H1 (cell line): ENCODE results near the gene CCDC175. TPM values are rescaled to one million over a fixed set of nuclear protein-coding genes. Genes with fewer than 3 reads are reported as not detected.

Source experiments
- CTCF ChIA-PET: fragments of 300-600 bp; sonication (Branson Sonifier 250); formaldehyde crosslinking; loops from one replicate; lab custom pipeline; 2021; ENCODE audit not compliant: partially characterized antibody; lab: Charles Lee
- POLR2A ChIA-PET: fragments of 300-600 bp; sonication (Branson Sonifier 250); formaldehyde crosslinking; loops from one replicate; lab custom pipeline; 2021; ENCODE audit warnings: inconsistent platforms; ENCODE audit not compliant: partially characterized antibody; lab: Charles Lee
- DNase-seq, 2 experiments: peaks; one replicate each; pipeline versions ENCODE4 v3.0.0 to v3.0.0-alpha.2; 2010 to 2022; ENCODE audit warnings: low spot score in 2 of 2, low read depth in 1 of 2, mixed read lengths in 1 of 2
- FAIRE-seq: peaks from 2 replicates; lab custom pipeline; 2011; peaks lifted over from hg19 to GRCh38; lab: Jason Lieb, UNC
- H2AFZ ChIP-seq: 2 replicates; pipeline ENCODE4 v1.8.1; 2012; ENCODE audit warnings: low read length, inconsistent platforms
- H2AK5ac ChIP-seq: 2 replicates; pipeline ENCODE4 v1.6.1; 2013; ENCODE audit warnings: low read depth, low read length
- H2BK120ac ChIP-seq: replicated peaks from 2 replicates; pipeline ENCODE3; 2013; ENCODE audit warnings: low read depth, low read length, inconsistent platforms
- H2BK12ac ChIP-seq: 2 replicates; pipeline ENCODE4 v1.6.1; 2013; ENCODE audit warnings: low read depth, low read length
- H2BK15ac ChIP-seq: 2 replicates; pipeline ENCODE4 v1.6.1; 2013; ENCODE audit warnings: low read length
- H2BK20ac ChIP-seq: 2 replicates; pipeline ENCODE4 v1.6.1; 2013; ENCODE audit warnings: low read length
- H2BK5ac ChIP-seq: 2 replicates; pipeline ENCODE4 v1.6.1; 2013; ENCODE audit warnings: low read depth, low read length
- H3K14ac ChIP-seq: 2 replicates; pipeline ENCODE4 v1.6.1; 2013; ENCODE audit warnings: inconsistent platforms; ENCODE audit not compliant: insufficient read length
- H3K18ac ChIP-seq: 2 replicates; pipeline ENCODE4 v1.6.1; 2013; ENCODE audit warnings: low read length; ENCODE audit errors: extremely low read depth
- H3K23ac ChIP-seq: 2 replicates; pipeline ENCODE4 v1.6.1; 2013; ENCODE audit warnings: inconsistent platforms; ENCODE audit not compliant: insufficient read length
- H3K23me2 ChIP-seq: 2 replicates; pipeline ENCODE4 v1.6.1; 2013; ENCODE audit warnings: low read depth, low read length
- H3K27ac ChIP-seq: 2 replicates; pipeline ENCODE4 v1.6.1; 2011; ENCODE audit warnings: low read depth, low read length, inconsistent platforms
- H3K27me3 ChIP-seq, 4 experiments: replicated peaks in 1 of 4; 1 replicate in 1 of 4; 2 replicates in 3 of 4; pipeline versions ENCODE4 v1.6.1 to v1.8.1; 2011 to 2013; ENCODE audit warnings: low read length in 3 of 4, mild to moderate bottlenecking in 3 of 4, inconsistent platforms in 2 of 4, mixed read lengths in 2 of 4, moderate library complexity in 1 of 4; ENCODE audit not compliant: control insufficient read depth in 3 of 4, insufficient read depth in 3 of 4; ENCODE audit errors: extremely low read depth in 1 of 4
- H3K36me3 ChIP-seq, 4 experiments: 2 replicates each; pipeline versions ENCODE4 v1.6.1 to v1.8.1; 2011 to 2013; ENCODE audit warnings: mild to moderate bottlenecking in 4 of 4, low read length in 3 of 4, moderate library complexity in 2 of 4, control low read depth in 1 of 4, inconsistent platforms in 1 of 4; ENCODE audit not compliant: insufficient read depth in 4 of 4, control insufficient read depth in 2 of 4
- H3K4ac ChIP-seq: replicated peaks from 2 replicates; pipeline ENCODE3; 2013; ENCODE audit warnings: low read length, low read depth, mixed read lengths, inconsistent platforms; ENCODE audit not compliant: insufficient read length
- H3K4me1 ChIP-seq, 4 experiments: replicated peaks in 1 of 4; 1 replicate in 1 of 4; 2 replicates in 3 of 4; pipeline versions ENCODE4 v1.6.1 to v1.8.1; 2011 to 2013; ENCODE audit warnings: low read length in 3 of 4, inconsistent platforms in 2 of 4, mixed read lengths in 1 of 4; ENCODE audit not compliant: insufficient read depth in 4 of 4, control insufficient read depth in 3 of 4
- H3K4me2 ChIP-seq, 2 experiments: 2 replicates each; pipeline versions ENCODE4 v1.6.1 to v1.8.1; 2011 to 2013; ENCODE audit warnings: low read depth in 2 of 2, low read length in 2 of 2, control low read depth in 1 of 2, inconsistent platforms in 1 of 2, mild to moderate bottlenecking in 1 of 2; ENCODE audit not compliant: insufficient read depth in 1 of 2
- H3K4me3 ChIP-seq, 4 experiments: fragments of 200-600, 300-600 bp in 1 of 4; sonication (generic), shearing (Covaris generic), sonication (Bioruptor Twin) in 1 of 4; 2 replicates each; pipeline versions ENCODE4 v1.5.1 to v1.8.1; 2011 to 2016; ENCODE audit warnings: low read length in 4 of 4, low read depth in 3 of 4, control low read depth in 2 of 4, inconsistent platforms in 2 of 4, mild to moderate bottlenecking in 2 of 4, mixed read lengths in 1 of 4, moderate library complexity in 1 of 4; ENCODE audit not compliant: insufficient read depth in 2 of 4; ENCODE audit errors: extremely low read depth in 1 of 4
- H3K56ac ChIP-seq: replicated peaks from 2 replicates; pipeline ENCODE3; 2013; ENCODE audit warnings: low read depth, mild to moderate bottlenecking, mixed read lengths, low read length, inconsistent platforms; ENCODE audit not compliant: insufficient read length
- H3K79me1 ChIP-seq: 2 replicates; pipeline ENCODE4 v1.6.1; 2013; ENCODE audit warnings: low read depth, low read length, control low read depth
- H3K79me2 ChIP-seq, 2 experiments: 2 replicates each; pipeline versions ENCODE4 v1.6.1 to v1.8.1; 2012 to 2013; ENCODE audit warnings: low read length in 2 of 2, mild to moderate bottlenecking in 2 of 2, inconsistent platforms in 1 of 2; ENCODE audit not compliant: insufficient read depth in 2 of 2, control insufficient read depth in 1 of 2
- H3K9ac ChIP-seq, 4 experiments: replicated peaks in 1 of 4; 1 replicate in 1 of 4; 2 replicates in 3 of 4; pipeline versions ENCODE4 v1.6.1 to v1.8.1; 2011 to 2013; ENCODE audit warnings: low read depth in 3 of 4, low read length in 3 of 4, control low read depth in 2 of 4, mild to moderate bottlenecking in 2 of 4, moderate library complexity in 2 of 4, inconsistent platforms in 1 of 4; ENCODE audit errors: extremely low read depth in 1 of 4
- H3K9me3 ChIP-seq, 2 experiments: 2 replicates each; pipeline versions ENCODE4 v1.6.1 to v1.8.1; 2012 to 2013; ENCODE audit warnings: mild to moderate bottlenecking in 2 of 2, moderate library complexity in 2 of 2, control low read depth in 1 of 2, inconsistent platforms in 1 of 2, low read depth in 1 of 2, low read length in 1 of 2, mixed read lengths in 1 of 2; ENCODE audit not compliant: insufficient read depth in 2 of 2
- H4K20me1 ChIP-seq, 2 experiments: replicated peaks in 1 of 2; 2 replicates each; pipeline versions ENCODE3 to v1.8.1; 2011 to 2013; ENCODE audit warnings: inconsistent platforms in 2 of 2, low read length in 2 of 2, mild to moderate bottlenecking in 1 of 2; ENCODE audit not compliant: insufficient read depth in 2 of 2, control insufficient read depth in 1 of 2
- H4K5ac ChIP-seq: 2 replicates; pipeline ENCODE4 v1.6.1; 2013; ENCODE audit warnings: low read length, low read depth, mixed read lengths, inconsistent platforms; ENCODE audit not compliant: insufficient read length
- H4K8ac ChIP-seq: 2 replicates; pipeline ENCODE4 v1.8.0; 2013; ENCODE audit warnings: mild to moderate bottlenecking, moderate library complexity, low read length, inconsistent platforms; ENCODE audit not compliant: insufficient read depth; ENCODE audit errors: extremely low read depth
- H4K91ac ChIP-seq: replicated peaks from 2 replicates; pipeline ENCODE3; 2013; ENCODE audit warnings: low read length, mixed read lengths, inconsistent platforms; ENCODE audit not compliant: insufficient read length
- CTCF ChIP-seq, 3 experiments: IDR thresholded peaks; 1 replicate in 2 of 3; 2 replicates in 1 of 3; pipeline versions ENCODE4 v1.5.1 to v1.6.1; 2011; ENCODE audit warnings: low read length in 3 of 3, mild to moderate bottlenecking in 3 of 3, inconsistent platforms in 2 of 3, low read depth in 1 of 3, moderate library complexity in 1 of 3; ENCODE audit not compliant: insufficient read depth in 1 of 3; ENCODE audit errors: control extremely low read depth in 1 of 3
- EGR1 ChIP-seq: IDR thresholded peaks from 2 replicates; pipeline ENCODE4 v1.6.1; 2011; ENCODE audit warnings: low read depth, low read length, borderline replicate concordance
- GTF2F1 ChIP-seq: IDR thresholded peaks from 2 replicates; pipeline ENCODE4 v1.6.1; 2012; ENCODE audit warnings: low read depth, low read length, improper control_type of control experiment, borderline replicate concordance
- JUND ChIP-seq: IDR thresholded peaks from 2 replicates; pipeline ENCODE4 v1.6.1; 2011; ENCODE audit warnings: mild to moderate bottlenecking, improper control_type of control experiment, low read length
- KDM5A ChIP-seq: fragments of 200-600 bp; IDR thresholded peaks from 2 replicates; pipeline ENCODE4 v1.7.1; 2012; ENCODE audit warnings: mild to moderate bottlenecking, low read length, inconsistent platforms, mixed read lengths
- NANOG ChIP-seq: IDR thresholded peaks from 2 replicates; pipeline ENCODE4 v1.6.1; 2011; ENCODE audit warnings: low read length, low read depth, mild to moderate bottlenecking, inconsistent platforms; ENCODE audit not compliant: insufficient read depth, poor library complexity, severe bottlenecking
- RBBP5 ChIP-seq: IDR thresholded peaks from 2 replicates; pipeline ENCODE4 v1.7.1; 2012; ENCODE audit warnings: low read depth, mild to moderate bottlenecking, inconsistent platforms, low read length, moderate library complexity, borderline replicate concordance
- RXRA ChIP-seq: IDR thresholded peaks from 2 replicates; pipeline ENCODE4 v1.6.1; 2011; ENCODE audit warnings: low read depth, mild to moderate bottlenecking, low read length, moderate library complexity; ENCODE audit not compliant: insufficient read depth
- SIRT6 ChIP-seq: IDR thresholded peaks from one replicate; pipeline ENCODE4 v1.7.1; 2012; ENCODE audit warnings: low read length, inconsistent platforms
- TAF7 ChIP-seq: optimal IDR thresholded peaks from 2 replicates; pipeline ENCODE3; 2011; ENCODE audit warnings: low read depth, mild to moderate bottlenecking, inconsistent platforms, low read length, moderate library complexity, borderline replicate concordance
- USF2 ChIP-seq: IDR thresholded peaks from 2 replicates; pipeline ENCODE4 v1.6.1; 2011; ENCODE audit warnings: low read length, improper control_type of control experiment
- WGBS, 2 experiments: shearing (Covaris generic) in 1 of 2; methylation state at CpG; one replicate each; pipeline versions ENCODE4 v1.1.6 to v1.1.7; 2013 to 2015; ENCODE audit warnings: low lambda C conversion rate in 2 of 2, mixed read lengths in 2 of 2, inconsistent platforms in 1 of 2, low coverage in 1 of 2, missing lambda C conversion rate in 1 of 2; ENCODE audit not compliant: insufficient replicate concordance in 2 of 2, insufficient coverage in 1 of 2, insufficient read length in 1 of 2; ENCODE audit errors: extremely low coverage in 1 of 2, missing lambda C conversion rate in 1 of 2; 5-methylcytosine and 5-hydroxymethylcytosine counted together
- polyA plus RNA-seq, 7 experiments: library from polyadenylated mRNA; depleted of rRNA in 3 of 7; stranded (reverse) in 5 of 7; unstranded in 2 of 7; fragments of >200 nt in 5 of 7; fragments of 200-250 nt in 2 of 7; gene quantifications; 1 replicate in 5 of 7; 2 replicates in 1 of 7; 4 replicates in 1 of 7; pipeline versions ENCODE4 v1.2.1 to v1.2.3, GENCODE V29; 2011 to 2013; ENCODE audit warnings: missing spikeins in 2 of 7, mixed read lengths in 2 of 7
- total RNA-seq: library from RNA; stranded (reverse); fragmentation: NEBNext Ultra II Directional; extraction: Animal tissue kit (Norgen Biotek cat#: 25700); gene quantifications from 2 replicates; pipeline ENCODE4 v1.2.1, GENCODE V29; 2021

Gene CCDC175
- total and polyA plus RNA-seq, 2 of the 8 experiments (the other 6 are each of a cell fraction or from before 2014, with no cell fraction given): 0.19 TPM; not detected in 1

- H2BK15ac ChIP-seq: no peak overlapping the region
- no peak overlapping the region for H3K4me3 ChIP-seq
- no peaks in the 10 kb centered on the region for H3K9me3 ChIP-seq
- H4K8ac ChIP-seq: no peak overlapping the region
- H4K91ac ChIP-seq: no peak overlapping the region
- H2BK5ac ChIP-seq: no peak overlapping the region
- WGBS, 2 experiments: 91% methylated on average over 3 of the region's 3 CpGs; no CpG with 5 or more reads in 1 of the 2 experiments
- no peaks in the 10 kb centered on the region for H3K23me2 ChIP-seq
- FAIRE-seq (no peak), DNase-seq (no peak)
- H2BK20ac ChIP-seq: no peak overlapping the region
- no peak overlapping the region for H2AFZ ChIP-seq
- CTCF ChIA-PET: interaction anchor here (0.6 to 18.8 kb wide), 6 partner anchors 16 to 627 kb away, joined by 3 to 462 read pairs (median 4); no protein-coding TSS in a partner anchor
- H4K20me1 ChIP-seq: no peaks in the 10 kb centered on the region
- H3K23ac ChIP-seq: no peak overlapping the region
- H3K14ac ChIP-seq: no peak overlapping the region
- no peak overlapping the region for H3K9ac ChIP-seq
- H3K4me1 ChIP-seq: no peaks in the 10 kb centered on the region
- H2BK12ac ChIP-seq: no peak overlapping the region
- H4K5ac ChIP-seq: no peak overlapping the region
- no peak overlapping the region for H3K27ac ChIP-seq
- H3K4me2 ChIP-seq: no peak overlapping the region
- no peaks in the 10 kb centered on the region for H3K36me3 ChIP-seq
- H3K79me1 ChIP-seq: no peaks in the 10 kb centered on the region
- no peak overlapping the region for H2BK120ac ChIP-seq
- H3K4ac ChIP-seq: no peak overlapping the region
- POLR2A ChIA-PET: no interaction called here
- no peaks in the 10 kb centered on the region for H3K79me2 ChIP-seq
- no peaks in the 10 kb centered on the region for H3K27me3 ChIP-seq
- no peak overlapping the region for H3K56ac ChIP-seq
- no peak overlapping the region for H3K18ac ChIP-seq
- H2AK5ac ChIP-seq: no peak overlapping the region
- TF ChIP-seq CTCF (IDR thresholded peaks at IDR 0.05; ENCODE audit: control extremely low read depth in 1 of 3, insufficient read depth in 1 of 3, low read depth in 1 of 3, low read length in 3 of 3): no peak
- no peak for TF ChIP-seq JUND
- TF ChIP-seq GTF2F1: no peak
- TF ChIP-seq RBBP5: no peak
- no peak for TF ChIP-seq TAF7
- no peak for TF ChIP-seq USF2
- no peak for TF ChIP-seq NANOG
- no peak for TF ChIP-seq SIRT6
- no peak for TF ChIP-seq EGR1
- TF ChIP-seq RXRA: no peak
- no peak for TF ChIP-seq KDM5A
Measured at GRCh38 chr14:59582161-59582560, 5.5 kb upstream of the CCDC175 start.
